GM18508 (cell line): Measurements from ENCODE around the gene LTC4S.

ENCODE experiments used
- ATAC-seq: cut with Tn5 transposase; IDR thresholded peaks from one replicate; pipeline ENCODE4 v1.9.1; 2021; ENCODE audit warnings: moderate number of reproducible peaks; ENCODE audit not compliant: insufficient read depth, unreplicated experiment

Gene LTC4S

DNA sequence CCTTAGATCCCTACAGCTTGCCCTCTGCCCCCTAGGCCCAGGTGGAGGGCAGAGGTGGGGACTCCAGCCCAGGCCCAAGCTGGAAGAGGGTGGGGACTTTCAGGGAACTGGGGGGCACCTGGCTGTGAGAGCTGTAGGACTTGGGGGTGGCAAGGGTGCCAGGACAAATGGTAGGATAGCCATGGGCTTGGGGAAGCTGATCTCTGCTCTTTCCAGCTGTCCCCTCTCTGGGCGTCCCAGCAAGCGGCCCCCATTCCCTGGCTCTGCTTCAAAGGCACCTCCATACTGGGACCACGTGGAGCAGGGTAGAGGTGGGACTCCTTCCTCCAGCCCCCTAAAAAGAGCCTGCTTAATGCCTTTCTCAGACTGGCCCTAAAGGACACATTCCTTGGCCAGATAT lies 385 bp downstream of the LTC4S start:
- no peak for ATAC-seq

DNA sequence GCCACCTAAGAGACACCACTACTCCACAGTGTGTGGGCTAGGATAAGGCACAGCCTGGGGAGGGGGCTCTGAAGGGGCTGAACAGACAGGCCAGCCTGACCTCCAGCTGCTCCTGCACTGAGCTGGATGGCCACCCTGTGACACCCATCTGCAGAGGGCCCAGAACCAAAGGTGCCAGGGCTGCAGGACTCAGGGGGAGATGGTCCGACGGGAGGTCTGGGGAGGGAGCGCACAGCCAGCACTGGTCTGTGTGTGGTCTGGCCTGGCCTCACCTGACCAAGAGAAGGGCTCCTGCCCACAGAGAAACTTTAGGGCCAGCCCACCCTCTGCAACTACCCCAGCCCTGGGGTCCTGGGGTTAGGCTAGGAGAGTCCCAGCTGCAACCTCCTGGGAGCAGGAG lies 789 bp downstream of the LTC4S start:
- no peak for ATAC-seq

DNA sequence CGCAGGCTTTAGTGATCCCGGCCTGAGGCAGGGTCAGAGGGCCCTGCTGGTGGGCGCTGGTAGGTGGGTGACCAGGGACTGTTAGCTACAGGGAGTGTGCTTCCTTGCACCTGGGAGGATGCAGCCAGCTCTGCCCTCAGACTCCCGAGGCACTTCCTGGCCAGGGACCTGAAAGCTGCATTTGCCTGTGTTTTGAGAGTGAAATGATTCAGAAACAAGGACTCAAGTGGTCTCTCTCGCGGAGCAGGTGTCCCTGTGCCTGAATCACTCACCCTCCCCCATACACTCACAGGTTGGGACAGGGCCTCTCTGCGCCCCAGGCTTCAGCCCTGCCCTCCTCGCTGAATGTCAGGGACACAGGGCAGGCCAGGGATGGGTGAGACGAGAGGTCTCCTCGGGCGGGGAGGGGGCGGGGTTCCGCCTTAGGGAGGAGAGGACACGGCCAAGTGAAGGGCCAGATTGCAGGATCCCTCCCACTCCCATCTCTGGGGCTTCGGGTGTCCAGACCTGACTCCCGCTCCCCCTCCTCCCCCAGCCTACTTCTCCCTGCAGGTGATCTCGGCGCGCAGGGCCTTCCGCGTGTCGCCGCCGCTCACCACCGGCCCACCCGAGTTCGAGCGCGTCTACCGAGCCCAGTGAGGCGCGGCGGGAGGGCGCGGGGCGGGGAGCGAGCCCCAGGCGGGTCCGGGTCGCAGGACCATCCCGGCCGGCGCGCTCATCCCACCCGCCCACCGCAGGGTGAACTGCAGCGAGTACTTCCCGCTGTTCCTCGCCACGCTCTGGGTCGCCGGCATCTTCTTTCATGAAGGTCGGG lies 1.5 kb downstream of the LTC4S start:
- no peak for ATAC-seq

DNA sequence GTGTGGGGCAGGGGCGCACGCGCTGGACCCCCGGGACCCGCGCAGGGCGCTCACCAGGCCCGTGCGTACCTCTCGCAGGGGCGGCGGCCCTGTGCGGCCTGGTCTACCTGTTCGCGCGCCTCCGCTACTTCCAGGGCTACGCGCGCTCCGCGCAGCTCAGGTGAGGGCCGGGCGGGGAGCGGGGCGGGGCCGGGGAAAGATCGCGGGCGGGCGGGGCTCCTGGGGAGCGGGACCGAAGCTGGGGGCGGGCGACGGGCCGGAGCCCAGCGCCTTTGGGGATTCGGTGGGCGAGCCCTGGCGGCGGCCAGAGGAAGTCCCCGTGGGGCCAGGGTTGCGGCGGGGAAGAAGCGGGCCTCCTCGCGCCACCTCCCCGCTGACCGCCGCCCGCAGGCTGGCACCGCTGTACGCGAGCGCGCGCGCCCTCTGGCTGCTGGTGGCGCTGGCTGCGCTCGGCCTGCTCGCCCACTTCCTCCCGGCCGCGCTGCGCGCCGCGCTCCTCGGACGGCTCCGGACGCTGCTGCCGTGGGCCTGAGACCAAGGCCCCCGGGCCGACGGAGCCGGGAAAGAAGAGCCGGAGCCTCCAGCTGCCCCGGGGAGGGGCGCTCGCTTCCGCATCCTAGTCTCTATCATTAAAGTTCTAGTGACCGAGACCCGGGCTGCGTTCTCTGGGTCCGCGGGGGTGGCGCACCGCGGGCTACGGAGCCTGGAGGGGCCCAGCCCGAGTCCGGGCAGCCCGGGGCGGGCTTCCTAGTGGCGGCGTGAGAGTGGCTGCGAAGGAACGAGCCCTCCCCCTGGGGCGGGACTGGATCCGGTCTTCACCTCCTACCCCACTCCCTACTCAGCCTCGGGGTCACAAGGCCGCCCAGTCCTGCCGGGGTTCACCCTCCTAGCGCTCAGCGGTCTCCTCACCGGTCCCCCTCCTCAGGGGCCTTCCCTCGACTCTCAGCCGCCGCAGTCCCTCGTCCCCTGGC lies 2.4 kb downstream of the LTC4S start:
- peak; percentile 43 for ATAC-seq

DNA sequence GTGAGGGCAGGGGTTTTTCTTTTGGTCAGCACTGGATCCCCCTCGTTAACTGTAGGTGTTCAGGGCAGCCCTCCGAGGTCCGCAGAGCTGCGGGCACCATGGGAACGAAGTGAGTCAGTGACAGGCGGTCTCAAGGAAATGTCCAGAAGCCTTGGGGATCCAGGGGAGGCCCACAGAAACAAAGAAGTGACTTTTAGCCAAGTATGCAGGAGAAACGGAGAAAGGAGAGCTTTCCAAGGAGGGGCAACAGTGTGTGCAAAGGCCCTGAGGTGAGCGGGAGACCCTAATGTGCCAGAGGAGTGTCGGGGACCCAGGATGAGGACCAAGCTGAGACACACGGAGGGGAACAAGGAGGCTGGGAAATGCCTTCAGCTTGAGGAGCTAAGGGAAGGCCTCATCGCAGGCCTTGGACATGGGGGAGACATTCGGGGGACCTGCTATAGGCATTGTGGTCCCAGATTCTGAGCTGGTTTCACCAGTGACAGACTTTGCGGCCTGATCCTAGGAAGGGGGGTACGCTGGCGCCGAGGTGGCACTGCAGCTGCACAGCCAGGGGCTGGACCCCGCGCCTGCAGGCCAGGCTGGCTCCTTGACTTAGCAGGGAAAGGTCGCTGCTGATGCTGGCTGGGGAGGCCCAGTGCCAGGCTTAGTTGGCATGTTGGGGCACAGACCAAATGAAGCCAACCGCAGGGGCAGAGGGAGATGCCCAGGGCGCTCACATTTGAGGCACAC lies 3.3 kb downstream of the LTC4S start:
- no peak for ATAC-seq

DNA sequence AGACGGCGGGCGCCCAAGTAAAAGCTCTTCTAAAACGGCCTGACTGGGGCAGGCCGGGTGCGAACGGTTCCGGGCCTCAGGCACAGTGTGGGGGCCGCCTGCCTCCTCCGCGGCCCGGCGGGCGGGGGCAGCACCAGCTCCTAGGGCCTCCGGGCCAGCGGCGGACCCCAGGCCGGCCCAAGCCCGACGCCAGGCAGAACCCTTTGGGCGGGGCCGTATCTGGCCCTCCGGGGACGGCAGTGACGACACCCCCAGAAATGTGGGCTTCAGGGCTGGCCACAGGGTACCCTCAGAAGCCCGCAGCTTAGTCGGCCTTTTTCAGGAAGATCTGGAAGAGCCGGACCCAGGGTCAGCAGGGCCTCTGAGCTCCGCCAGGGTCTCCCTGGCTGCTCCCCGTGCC lies 4.0 kb downstream of the LTC4S start:
- no peak for ATAC-seq

DNA sequence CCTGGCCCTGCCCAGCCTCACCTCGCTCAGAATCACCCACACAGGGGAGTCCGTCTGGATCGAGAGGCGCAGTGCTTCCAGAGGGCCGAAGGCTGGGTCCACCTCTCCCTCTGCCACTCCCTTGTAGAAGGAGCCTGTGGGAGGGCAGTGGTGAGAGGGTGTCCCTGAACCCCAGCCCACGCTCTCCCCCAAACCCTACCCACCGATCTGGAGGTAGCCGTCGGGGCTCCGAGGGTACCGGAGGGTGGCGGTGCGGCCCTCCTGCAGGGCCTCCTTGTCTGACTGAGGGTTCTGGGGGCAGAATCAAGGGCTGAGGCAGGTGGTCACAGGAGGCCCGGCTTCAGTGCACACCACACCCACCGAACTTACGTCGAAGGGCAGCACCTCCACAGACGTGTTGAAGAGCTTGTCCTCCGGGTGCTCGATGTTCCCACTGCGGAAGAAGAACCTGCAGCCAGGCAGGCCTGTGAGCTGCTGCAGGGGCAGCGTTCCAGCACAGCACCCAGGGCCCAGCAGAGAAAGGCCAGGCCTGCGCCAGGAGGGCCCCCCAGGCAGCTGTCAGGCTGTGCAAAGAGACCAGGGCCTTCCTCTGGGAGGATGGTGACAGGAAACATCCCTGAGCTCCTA lies 4.5 kb downstream of the LTC4S start:
- no peak for ATAC-seq

DNA sequence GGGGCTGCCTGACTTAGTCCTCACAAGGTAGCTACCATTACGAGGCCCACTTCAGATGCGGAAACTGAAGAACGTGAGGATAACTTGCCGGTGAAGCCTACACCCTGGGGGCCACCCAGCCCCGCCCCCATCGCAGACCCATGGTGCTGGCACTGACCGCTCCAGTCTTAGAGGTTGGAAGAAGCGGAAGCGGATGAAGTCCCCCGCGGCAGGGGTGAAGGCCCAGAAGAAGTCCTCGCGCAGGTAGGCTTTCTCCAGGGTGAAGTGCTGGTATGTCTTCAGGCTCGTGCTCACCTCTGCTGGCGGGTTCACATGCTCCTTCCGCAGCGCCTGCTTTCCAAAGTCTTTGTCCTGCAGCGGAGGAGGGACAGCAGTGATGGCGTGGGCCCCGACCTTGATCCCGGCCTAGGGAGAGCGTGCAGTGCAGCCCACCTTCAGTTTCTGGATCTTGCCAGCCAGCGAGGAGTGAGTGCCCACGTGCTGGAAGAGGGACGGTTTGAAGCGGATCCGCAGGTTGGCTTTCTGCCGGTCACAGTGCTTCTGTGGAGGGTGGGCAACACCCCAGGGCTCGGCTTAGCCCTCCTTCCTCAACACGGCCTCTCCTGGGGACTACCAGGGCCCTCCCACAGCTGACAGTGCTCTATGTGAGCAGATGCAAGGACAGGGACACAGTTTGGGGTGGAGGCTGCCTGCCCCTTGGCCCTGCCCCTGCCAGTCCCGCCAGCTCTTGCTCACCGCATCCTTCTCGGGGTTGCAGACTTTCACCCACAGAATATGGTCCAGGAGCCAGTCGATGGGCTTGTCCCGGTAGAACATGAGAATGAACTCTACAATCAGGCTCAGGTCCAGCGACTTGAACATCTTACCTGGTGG lies 5.2 kb downstream of the LTC4S start:
- ATAC-seq = no peak

DNA sequence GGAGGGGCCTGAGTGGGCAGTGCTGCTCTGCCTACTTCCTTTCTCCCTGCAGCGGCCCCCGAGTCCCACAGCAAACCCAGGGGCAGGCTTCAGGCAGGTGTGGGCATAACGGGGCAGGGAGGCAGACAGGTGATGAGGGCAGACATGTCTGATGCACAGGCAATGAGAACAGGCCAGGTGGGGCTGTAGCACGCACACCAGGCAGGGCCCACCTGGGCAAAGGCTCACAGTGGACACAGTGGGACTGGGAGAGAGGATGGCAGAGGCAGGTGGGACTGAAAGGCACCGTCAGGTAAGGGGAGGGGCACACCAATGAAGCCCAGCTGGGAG lies 5.8 kb downstream of the LTC4S start:
- ATAC-seq = no peak

DNA sequence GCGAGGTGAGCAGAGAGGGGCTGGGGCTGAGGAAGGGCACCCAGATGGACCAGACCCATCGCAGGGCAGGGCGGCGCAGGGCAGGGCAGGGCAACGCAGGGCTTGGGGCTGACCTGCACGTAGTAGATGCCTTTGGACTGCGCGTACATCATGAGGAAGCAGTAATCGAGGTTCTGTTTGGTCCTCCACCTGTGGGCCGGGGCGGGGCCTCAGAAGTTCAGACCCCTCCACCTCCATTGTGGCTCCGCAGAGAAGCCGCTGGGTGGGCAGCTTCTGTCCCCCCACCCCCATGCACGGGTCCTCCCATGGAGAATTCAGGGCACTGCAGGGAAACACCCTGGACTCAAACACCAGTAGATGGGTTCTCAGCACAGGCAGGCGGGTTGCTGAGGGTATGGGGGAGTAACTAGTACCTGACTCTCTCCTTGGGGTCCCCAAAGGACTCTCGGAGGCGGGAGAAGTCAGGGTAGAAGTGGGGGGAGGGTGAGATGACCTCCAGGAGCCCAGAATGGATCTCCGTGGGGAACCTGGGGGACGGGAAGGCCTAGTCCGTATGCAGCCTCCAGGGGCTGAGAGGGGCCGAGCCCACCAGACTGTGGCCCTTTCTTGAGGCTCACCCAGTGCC lies 6.4 kb downstream of the LTC4S start:
- ATAC-seq = no peak

DNA sequence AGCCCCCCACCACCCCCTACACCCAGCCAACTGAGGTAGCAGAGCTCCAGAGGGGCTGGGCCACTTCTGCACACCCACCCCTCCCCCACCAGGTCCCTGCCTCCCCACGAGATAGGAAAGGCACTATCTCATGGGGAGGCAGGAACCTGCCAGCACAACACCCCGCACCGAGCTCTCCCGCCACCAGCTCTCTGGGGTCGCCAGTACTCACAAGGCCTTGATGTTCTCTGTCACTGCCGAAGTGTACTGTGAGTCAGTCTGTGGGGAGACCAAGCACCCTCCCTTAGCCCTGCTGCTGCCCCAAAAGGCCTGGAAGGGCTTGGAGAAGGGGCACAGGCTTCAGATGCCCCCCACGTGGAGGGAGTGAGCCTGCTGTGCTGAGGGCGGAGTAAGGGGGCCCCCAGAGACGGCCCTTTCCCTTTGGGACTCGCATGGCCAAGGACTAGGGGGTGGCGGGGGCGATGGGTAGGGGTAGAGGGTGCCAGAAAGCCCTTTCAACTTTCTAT lies 7.0 kb downstream of the LTC4S start:
- ATAC-seq = no peak

DNA sequence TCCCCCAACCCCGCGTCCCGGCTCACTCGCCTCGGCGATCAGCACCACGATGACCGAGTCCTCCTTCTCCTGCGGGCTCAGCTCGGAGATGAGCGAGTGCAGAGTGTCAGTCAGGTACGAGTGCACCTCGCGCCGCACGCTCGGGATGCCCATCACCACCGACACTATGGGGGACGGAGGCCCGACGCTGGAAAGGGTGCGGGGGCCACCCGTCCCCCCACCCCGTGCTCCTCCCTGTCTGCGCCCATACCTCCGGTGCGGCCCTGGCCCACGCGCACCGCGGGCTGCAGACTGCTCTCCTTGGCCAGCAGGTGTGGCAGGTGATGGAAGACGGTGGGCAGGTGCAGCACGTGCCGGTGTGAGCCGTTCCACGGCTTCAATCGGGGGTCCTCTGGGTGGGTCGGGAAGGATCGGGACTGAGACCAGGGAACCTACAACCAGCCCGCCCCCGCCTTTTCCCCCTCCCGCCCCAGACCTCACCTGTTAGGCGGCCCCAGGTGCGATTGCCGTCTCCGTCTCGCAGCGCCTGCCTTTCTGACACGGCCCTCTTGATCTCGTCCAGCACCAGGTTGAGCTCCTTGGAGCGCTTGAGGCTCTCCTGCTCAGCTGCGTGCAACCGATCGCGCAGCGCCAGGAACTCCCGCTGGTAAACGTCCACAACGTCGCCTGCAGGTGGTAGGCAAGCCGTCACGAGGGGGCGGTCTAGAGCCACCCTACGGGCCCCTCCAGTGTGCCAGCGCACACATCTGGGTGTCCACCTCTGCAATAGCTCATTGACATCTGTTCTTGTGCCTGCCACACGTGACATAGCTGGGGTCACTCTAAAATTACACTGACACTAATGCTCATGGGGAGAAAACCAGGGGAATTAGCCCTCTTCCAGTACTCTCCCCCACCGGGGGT lies 7.8 kb downstream of the LTC4S start:
- ATAC-seq = no peak

DNA sequence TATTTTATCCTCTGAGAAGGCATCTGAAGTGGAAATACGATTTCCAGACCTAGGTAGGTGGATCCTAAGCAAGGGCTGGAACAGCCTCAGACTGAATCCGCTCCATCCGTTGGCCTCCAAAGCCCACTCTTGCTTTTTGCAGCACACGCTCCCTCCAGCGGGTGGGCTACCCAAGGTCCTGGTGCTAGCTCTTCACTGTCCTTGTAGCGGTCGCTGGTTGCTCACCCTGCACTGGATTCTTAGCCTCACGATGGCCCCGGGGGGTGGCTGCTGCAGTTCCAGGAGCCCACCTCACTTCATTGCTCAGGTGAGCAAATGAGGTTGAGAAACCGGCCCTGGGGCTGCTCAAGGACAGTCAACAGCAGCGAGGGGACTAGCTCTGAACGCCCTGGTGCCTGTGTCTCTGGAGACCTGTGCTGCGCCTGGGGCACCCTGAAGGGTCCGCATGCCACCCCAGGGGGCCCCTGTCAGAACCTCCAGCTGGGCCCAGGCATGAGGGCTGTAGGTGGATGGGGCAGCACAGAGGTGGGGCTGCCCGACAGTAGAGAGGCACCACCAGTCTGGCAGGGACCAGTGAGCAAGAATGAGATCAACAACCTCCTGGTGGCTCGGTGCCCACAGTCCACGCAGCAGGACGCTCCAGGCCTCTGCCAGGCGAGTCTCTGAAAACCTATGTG lies 8.6 kb downstream of the LTC4S start:
- ATAC-seq = no peak

DNA sequence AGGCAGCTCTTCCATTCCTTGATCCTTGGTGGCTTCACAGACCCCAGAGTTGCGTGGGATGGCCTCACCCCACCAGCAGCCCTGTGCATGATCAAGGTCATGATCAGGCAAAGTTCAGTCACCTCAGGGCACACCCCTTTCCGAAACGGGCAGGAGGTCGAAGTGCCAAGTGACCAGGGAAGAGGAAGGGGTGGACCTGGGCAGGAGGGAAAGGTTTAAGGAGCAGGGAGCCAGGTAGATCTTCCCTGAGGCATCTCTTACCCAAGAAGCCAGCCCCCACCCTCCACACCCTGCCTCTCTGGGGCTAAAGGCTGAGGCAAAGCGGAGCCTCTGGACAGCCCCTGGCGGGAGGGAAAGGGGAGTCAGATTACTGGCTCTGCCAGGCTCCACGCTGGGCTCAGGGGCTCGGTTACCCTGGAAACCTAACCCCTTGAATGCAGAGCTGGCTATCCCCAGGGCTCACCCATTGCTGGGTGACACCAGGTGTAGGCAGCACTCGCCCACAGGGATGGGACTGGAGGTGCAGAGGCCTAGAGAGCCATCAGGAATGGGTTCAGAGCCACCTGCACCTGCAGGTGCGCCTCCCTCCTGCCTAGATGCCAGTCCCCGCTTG lies 9.3 kb downstream of the LTC4S start:
- ATAC-seq = no peak

DNA sequence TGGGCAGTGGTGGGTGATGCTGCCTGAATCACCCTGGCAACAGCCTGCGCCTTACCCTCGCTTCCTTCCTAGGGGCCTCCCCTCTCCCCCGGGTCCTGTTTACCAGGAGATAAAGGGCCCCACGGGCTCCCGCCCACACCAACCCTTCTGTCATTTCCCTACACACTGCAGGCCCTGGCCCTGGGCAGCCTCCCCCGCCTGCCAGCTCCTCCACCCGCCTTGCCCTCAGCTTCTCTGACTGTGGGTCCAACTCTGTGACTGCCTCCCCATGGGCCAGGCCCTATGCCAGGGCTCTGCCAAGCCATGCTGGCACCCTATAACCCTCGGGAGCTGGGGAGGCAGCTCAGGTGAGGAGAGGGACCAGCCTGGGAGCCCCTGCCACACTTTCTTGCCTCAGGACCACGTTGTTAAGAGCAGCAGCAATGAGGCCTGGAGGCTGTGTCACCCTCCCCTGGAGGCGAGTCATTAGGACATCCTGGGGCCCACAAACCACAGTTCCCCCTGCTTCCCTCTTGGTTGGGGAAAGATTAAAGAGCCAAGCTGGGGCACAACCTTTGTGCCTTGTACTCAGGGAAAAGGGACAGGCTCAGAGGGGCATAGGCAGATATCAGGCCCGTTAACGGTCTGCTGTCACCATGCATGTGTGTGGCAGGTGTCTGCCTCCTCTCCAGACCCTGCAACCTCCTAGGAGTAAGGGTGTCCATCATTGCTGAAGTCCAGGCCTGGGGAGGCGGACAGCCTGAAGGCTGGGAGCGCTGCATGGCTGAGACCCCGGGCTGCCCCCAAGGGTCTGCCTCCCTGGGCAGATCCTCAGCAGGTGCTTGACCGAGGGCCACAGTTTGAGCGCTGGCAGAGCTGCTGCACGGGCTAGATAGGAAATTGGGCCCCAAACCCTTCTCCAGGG lies 10.1 kb downstream of the LTC4S start:
- ATAC-seq = no peak

DNA sequence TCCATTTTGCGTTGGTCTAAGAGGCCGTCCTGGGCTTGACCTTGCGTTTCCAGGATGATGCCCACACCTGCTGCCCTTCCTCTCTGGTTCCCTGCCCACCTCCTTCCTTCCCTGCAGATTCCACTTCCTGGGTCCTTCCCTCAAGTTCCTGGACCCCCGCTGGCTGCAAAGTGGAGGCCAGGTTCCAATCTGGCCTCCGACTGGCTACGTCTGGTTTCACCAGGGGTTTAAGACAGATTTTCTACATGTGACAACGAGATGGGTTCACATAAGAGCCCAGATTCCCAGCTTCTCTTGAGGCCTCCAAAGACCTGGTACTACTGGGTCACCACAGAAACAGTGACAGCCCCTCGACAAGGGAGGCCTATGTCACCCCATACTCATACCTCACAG lies 10.8 kb downstream of the LTC4S start:
- no peak for ATAC-seq
